Measurements from ENCODE around the gene CSRNP2. TPM values are rescaled to one million over a fixed set of nuclear protein-coding genes. Genes with fewer than 3 reads are reported as not detected.
A peak's percentile ranks its signal among the peaks of the same experiment; 100 is the strongest.
"Not testable (repeated sequence)": the region's sequence is repeated elsewhere in the genome, so short reads cannot be mapped to it uniquely, and the experiment has no call there.

CSRNP2 gene
- polyA plus RNA-seq, 1 donor: 45.0 TPM

DNA sequence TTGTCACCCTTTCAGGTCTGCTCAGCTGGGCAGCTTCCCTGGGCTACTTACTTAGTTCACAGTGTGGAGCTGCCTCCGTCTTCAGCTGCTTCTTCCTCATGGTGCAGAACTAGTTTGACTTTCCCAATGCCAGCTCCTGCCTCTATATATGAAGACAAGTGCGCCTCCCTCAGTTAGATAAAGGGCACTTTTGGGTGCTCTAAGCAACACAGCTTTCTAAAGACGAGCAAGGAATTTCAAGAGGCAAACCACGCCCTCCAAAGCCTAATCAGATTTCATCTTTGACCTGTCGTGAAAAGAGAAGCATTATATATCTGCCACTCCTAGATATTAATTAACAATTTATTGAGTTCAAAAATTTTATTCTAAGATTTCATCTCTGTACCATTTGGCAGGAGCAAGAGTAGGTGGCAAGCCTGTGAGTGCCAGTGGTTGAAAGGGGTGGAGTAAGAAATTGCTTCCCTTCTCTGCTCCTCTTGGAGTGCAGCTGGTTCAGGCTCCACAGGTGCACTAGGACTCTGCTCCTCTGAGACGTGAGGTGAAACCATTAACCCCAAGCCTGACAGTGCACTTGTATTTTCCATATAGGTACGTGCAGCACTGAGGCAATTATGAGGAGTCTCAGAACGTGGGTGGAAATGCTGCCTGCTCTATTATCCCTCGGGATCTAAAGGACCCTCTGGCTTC is 55.1 kb downstream of the CSRNP2 start:
- DNase-seq: no peak

DNA sequence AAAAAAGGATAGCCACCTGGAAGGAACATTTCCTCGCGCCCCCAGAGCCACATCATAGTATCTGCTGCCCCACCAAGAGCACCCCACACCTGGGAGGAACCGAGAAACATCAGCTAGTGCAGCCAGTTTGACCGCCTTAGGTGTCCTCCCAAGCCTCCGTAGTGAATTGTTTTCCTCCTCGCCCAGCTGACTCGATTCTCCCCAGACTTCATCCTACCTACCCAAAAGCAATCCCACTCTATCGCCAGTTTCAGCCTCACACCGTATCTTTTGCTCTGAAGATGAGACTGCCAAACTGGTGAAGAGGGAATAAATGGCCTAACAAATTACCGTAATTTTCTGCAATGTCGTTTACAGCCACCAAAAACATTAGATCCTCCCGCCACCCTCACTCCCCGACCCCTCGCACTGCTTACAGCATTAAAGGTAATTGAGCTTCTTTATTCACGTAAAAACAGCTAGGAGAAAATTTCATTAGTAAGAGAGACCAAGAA is 56.0 kb downstream of the CSRNP2 start:
- DNase-seq: no peak

DNA sequence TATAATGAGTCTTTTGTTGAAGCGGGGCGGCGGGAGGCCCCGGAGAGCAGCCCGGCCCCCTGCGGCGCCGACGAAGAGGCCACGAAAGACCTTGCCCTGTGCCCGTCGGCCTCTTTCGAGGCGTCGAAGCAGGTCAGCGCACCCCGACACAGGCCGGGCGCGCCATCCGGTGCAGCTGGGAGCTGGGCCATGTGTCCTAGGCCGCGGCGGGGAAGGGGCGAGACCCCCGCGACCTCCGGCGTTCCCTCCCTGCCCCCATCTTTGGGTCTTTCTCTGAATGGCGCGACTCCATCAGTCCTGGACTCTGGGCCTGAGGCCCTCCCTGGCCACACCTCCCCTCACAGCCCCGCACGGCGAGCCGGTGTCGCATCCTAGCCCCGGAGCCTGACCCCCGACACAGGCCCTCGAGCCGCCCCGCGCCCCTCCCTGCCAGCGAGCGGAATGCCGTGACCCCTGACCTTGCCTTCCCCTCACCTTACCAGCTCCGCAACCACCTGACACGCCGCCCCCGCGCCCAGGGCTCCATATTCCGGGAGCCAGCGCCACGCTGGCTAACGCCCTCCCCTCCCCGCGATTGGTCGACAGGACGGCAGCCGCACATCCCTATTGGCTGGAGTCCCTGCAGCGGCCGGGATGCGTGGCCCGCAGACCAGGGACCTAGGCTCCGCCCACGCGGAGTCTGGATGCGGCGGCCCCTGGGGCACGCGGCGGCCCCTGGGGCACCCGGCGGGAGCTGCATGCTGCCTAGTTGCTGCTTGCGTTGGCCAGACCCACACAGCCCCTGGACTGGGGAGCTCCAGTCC is 57.4 kb downstream of the CSRNP2 start, which contains the start of gene SLC11A2:
Gene SLC11A2, minus strand, starts transcription at position 549 of the 803 bp plus-strand sequence. CDS start 15,656 bp downstream, outside the sequence.
- DNase-seq: peak; percentile 94

DNA sequence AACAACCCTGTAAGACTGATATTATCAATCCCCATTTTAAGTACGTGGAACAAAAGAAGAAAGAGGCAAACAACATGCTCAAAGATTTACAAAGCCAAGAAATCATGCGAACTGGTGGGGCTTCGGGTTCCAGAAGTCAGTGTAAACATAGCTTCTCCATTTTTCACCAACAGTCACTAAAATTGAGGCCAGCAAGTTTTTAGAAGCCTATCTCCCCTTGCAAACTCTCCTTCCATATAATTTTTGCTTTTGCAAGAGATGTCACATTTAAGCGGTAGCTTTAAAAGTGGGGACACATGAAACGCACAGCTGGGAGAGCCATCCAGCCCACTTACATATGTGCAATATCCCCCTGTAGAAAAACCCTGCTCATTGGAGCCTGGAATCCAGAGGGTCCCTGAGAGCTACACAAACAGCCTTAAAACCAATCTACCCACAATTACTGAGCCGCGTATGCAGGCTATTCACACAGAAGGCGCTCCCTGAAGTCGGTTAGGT is 58.0 kb downstream of the CSRNP2 start:
- no peak for DNase-seq

DNA sequence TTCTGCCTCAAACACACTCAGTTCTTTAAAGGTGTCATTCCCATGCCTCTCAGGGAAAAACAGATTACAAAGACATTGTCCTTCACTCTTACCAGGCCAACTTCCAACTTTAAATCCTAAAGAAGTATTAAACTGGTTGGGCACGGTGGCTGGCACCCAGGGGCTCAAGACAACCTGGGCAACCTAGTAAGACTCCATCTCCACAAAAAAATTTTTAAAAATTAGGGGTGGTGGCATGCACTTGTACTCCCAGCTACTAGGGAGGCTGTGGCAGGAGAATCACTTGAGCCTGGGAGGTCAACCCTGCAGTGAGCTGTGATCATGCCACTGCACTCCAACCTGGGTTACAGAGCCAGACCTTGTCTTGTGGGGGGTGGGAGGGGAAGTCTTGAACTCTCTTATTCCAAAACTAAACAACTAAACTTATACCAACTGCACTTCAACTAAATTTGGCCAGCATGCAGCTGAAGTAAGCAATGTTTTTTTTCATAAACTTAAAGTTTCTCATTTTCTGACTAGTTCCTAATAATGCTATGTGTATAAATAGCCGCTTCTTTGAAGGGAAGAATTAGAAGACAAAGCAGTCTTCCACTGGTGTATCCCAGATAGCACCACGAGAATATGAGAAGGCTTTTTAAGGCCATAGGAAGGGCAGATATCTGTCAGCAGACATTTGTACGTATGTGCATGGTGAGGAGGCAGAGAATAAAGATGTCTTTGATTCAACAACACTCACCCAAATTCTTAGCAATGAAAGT is 59.6 kb downstream of the CSRNP2 start:
- DNase-seq: no peak

DNA sequence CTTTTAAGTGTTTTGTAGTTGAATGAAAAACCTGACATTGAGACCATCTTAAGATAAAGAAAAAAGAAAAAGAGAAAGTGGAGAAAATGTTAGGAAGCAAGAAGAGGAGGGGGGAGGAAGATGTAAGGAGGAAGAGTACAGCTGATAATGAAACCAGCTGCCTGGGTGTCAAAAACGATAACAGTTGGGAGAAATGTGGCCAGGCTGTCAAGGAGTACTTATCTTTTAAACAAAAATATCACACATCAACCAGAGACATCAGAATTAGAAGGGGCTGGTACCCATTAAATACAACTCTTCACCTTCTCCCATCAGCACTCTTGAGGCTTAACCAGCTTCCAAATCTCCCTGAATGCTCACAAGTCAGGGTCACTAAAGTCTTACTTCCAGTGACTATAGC is 61.7 kb downstream of the CSRNP2 start:
- DNase-seq: no peak

DNA sequence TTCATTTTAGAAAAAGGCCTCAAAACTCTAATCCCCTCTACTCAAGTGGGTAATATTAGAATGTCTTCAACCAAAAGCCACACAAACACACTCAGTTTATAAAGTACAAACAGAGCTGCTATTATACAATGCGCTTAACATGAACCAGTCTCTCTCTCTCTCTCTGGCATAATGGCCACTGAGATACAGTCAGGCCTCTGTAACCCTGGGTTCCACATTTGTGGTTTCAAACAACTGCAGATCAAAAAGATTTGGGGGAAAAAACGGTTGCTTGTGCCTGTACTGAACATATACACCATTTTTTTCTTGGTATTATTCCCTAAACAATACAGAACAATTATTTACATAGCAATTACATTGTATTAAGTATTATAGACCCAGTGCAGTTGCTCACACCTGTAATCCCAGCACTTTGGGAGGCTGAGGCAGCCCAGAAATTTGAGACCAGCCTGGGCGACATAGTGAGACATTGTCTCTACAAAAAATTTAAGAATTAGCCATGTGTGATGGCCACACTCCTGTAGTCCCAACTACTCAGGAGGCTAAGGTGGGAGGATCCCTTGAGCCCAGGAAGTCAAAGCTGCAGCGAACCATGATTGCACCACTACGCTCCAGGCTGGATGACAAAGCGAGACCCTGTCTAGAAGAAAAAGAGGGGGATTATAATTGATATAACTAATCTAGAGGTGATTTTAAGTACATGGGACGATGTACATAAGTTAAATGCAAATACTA is 62.8 kb downstream of the CSRNP2 start:
- no peak for DNase-seq

DNA sequence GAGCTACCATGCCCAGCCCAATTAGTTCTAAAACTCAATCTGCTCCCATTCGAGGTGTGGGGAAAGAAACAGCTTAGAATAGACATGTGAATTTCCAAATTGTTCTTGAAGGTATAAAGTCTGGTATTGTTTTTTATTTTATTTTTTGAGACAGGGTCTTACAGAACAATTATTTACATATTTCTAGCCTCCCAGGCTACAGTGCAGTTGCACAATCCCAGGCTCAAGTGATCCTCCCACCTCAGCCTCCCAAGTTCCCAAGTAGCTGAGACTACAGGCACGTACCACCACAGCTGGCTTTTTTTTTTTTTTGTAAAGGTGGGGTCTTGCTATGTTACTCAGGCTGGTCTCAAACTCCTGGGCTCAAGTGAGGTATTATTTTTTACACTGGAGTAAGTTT is 63.5 kb downstream of the CSRNP2 start:
- no peak for DNase-seq

DNA sequence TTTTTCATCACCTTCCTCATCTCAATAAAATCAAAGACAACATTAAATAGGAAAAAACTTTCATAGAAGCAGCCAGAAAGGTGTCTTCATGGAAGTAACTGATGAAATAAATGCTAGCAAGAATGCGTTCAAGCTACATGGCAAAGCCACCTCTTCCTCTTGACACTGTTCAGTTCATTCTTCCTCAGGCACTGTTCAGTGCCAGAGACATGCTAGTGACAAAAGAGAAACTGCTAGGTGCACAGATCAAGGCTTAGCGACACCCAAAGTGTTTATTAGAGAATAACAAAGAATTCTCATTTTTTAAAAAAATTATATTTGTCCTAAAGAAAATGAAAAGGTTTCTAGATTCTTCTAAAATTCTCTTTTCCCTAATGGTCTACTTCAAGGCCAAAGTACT is 64.4 kb downstream of the CSRNP2 start:
- no peak for DNase-seq

DNA sequence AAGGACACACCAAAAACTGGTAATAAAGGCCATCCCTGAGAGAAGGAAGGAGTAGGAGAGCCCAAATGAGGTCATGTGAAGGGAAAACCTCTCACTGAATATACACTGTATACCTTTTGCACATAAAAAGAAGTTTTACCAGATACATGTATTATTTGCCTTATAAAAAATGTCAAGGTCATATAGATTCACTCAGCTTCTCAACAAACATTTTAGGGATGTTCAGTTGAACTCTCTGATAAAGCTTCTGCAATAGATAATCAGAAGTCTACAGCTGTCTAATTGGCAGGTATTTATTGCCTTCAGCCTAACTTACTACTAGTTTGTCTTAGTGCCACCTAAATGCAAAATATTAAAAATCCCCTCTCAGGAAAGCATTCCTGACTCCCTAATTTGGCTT is 65.9 kb downstream of the CSRNP2 start:
- no peak for DNase-seq

DNA sequence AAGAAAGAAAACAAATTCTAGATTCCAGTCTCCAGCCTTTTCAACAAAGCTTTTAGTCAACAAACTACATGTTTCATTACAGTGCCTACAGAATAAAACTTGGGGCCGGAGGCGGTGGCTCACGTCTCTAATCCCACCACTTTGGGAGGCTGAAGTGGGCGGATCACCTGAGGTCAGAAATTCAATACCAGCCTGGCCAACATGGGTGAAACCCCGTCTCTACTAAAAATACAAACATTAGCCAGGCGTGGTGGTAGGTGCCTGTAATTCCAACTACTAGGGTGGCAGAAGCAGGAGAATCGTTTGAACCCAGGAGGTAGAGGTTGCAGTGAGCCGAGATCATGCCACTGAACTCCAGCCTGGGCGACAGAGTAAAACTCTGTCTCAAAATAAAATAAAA is 68.9 kb downstream of the CSRNP2 start:
- DNase-seq: not testable (repeated sequence)

DNA sequence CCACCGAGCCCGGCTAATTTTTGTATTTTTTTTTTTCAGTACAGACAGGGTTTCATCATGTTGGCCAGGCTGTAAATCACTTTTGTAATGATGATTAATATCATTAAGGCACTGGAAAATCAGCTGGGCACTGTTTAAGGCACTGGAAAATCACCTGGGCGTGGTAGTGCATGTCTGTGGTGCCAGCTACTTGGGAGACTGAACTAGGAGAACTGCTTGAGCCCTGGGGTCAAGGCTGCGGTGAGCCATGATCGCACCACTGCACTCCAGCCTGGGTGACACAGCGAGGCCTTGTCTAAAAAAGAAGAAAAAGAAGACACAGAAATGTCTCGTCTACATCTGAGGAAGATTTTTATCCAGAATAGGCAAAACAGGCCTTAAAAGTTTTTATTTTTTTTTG is 70.0 kb downstream of the CSRNP2 start:
- no peak for DNase-seq

DNA sequence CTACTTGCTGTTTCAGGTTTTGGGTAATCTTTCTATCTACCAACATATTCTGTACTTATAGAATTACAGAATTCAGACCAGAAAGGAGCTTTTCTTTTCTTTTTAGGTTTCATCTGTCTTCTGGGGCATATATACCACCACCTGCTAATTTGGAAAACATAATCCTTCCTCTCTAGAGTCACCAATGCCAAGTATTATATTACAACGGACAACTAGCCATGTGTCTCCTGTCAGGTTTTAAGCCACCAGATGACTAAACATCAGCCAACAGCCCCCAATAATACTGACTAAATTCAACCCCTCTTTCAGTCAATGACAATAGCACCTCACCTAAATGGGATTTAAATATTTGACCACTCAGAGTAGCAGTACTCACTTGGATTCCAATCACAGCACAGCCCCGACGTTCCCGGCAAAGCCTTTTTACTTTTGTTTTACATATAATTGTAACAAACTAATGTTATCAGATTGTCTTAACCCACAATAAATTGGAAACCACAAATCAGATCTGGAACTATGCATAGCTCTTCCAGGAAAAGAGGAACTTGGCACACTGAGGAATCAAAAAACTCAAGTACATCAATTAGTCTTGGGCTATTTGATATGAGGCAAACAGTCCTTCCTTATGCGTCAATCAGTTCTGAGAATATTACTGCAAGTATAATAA is 70.7 kb downstream of the CSRNP2 start:
- DNase-seq: no peak

DNA sequence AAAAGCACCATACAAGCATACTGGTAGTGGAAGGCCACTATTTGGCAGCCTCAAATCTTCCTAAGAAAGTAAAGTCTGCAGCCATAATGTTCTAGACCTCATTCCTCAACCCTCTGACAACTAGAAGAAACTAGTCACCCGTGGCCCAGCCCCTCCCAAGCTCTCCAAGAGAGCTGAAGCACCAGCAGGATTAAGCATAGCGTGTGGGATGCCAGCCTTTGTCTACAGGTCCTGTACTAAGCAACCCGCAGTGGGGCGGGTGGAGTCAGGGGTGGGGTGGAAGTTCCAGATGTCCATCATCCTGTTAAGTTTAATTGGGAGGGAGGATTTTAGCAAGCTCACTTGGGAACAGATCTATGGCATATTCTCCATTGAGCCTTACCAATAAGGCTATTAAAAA is 71.4 kb downstream of the CSRNP2 start:
- no peak for DNase-seq

Other genes with a start within 250 kb of the CSRNP2 start
- gene TMPRSS12, start 240.7 kb downstream of the CSRNP2 start, polyA plus RNA-seq (ENCODE audit: insufficient read length): 0.13 TPM
- not detected for gene HIGD1C, start 131.1 kb downstream of the CSRNP2 start, polyA plus RNA-seq (ENCODE audit: insufficient read length)
- 71.9 TPM for gene SLC11A2, start 57.2 kb downstream of the CSRNP2 start, polyA plus RNA-seq (ENCODE audit: insufficient read length)
- 153 TPM for gene LETMD1, start 35.3 kb downstream of the CSRNP2 start, polyA plus RNA-seq (ENCODE audit: insufficient read length)
- gene TFCP2, start 89.5 kb upstream of the CSRNP2 start, polyA plus RNA-seq (ENCODE audit: insufficient read length): 62.7 TPM
- gene POU6F1, start 134.5 kb upstream of the CSRNP2 start, polyA plus RNA-seq (ENCODE audit: insufficient read length): 8.8 TPM
- 271 TPM for gene DAZAP2, start 155.2 kb upstream of the CSRNP2 start, polyA plus RNA-seq (ENCODE audit: insufficient read length)
- gene SMAGP, start 186.8 kb upstream of the CSRNP2 start, polyA plus RNA-seq (ENCODE audit: insufficient read length): 21.7 TPM
- gene BIN2, start 240.6 kb upstream of the CSRNP2 start, polyA plus RNA-seq (ENCODE audit: insufficient read length): 3.2 TPM

All from left kidney (tissue), 2 donors.